ENCODE measurements around the gene SEMA4C.
A peak's percentile ranks its signal among the peaks of the same experiment; 100 is the strongest.

SEMA4C gene

DNA sequence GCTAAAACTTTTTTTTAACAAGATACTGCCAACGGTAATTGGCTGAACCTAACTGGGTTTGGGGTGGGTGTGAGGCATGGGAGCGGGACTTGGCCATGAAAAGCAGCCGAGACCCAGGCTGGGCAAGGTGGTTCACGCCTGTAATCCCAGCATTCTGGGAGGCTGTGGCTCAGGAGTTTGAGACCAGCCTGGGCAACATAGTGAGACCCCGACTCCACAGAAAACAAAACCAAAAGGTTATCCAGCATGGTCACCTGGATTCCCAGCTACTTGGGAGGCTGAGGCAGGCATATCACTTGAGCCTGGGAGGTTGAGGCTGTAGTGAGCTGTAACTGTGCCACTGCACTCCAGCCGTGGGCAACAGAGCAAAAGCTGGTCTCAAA, 11.0 kb upstream of the SEMA4C start:
- DNase-seq, result no peak

- no peak for DNase-seq
These were observed 9.7 kb upstream of the SEMA4C start for GRCh38 chr2:96879545-96880040.

DNA sequence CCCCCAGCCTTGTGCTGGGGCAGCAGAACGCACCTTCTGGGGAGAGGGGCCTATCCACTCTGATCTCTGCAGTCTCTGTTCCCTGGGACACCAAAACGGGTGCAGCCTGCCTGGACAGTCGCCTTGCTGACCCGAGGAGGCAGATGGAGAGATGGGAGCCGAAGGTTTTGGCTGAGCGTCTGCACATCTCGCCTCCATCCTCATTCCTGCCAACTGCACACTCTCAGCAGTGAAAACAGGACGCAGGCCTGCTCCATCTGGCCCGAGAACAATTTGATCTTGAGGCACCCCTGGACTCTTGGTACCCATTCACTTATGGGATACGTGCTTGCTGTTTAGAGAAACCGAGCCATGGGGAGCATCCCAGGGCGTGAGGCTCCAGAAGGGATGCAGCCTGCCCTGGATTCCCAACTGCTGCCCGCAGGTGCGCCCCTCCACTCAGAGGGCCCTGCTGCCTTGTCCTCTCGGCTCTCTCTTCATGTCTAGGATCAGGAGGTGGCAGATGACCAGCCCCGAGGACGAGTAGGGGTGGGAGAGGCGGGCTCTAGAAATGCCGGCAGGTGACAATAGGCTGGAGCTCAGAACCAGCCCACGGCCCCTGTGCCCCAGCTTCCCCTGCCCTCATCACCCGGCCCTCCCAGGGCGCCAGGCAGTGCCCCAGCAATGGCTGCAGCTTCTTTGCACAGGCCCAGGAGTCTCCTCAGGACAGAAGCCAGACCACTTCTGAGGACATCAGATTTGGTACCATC, 9.1 kb upstream of the SEMA4C start:
- no peak for DNase-seq

DNA sequence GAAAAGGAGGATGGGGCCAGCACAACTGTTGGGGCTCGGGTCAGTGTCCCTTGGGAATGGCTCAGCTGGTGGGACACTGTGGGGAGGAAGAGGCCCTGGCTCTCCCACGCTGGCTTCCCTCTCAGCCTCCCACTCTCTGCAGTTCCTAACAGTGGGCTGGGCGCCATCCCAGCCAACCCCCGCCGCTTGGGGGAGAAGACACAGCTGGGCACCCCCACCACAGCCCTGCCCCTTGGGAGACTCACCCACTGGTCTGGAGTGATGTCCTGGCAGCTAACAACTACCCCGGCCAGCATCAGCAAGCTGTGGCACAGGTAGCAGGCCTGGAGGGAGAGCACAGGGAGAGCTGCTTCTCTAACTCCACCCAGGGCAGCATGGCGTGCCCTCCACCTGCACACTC, 8.3 kb upstream of the SEMA4C start:
- no peak for DNase-seq

GRCh38 chr2:96877631-96878092, 7.8 kb upstream of the SEMA4C start:
- DNase-seq, result no peak

DNA sequence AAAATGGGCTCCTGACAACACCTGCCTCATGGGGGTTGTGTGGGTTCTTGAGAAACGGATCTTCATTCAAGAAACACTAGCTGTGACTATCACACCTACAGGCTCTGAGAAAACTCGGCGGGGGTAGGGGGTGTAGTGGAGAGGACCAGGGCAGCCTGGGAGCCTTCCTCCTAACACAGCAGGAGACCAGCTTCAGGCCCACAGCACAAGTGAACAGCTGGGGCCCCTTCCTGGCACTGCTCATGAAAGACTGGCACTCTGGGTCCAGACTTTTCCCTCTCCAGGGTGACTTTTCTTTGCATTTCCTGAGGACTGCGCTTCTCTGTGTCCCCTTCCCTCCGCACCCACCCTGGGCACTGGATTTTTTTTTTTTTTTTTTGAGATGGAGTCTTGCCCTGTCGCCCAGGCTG, 7.2 kb upstream of the SEMA4C start:
- DNase-seq, result no peak

DNA sequence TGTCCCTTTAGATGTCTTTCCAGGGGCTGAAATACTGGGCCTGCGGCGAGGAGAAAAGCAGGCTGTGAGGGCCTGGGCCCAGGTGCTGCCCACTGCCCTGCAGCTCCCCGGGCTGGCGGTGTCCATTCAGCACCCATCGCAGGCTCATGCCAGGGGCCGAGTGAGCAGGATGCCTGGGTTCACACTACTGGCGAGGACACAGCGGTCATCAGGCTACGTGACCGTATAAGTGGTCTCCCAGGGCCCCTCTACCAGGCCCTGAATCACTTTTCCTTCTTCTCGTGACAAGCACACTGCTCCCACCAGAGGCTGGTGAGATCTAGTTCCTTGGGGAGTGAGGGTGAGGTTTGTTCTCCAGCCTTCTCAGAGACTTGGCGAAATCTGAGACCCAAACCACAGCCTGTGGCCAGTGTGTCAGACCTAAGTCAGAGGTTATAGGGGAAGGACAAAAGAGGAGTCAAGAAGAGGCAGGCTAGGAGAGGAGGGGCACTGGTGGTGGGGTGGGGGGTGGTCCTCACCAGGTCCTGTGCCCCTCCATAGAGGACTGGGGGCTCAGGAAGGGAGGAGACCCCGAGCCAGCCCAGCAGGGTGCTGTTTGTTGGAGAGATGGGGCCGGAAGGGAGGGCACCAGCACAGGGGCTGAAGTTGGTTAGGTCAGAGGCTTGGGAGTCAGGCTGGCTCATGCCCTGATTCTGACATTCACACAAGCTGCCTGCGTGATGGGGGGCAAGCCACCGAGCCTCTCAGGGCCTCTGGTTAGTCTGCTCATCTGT, 6.6 kb upstream of the SEMA4C start:
- no peak for DNase-seq

DNA sequence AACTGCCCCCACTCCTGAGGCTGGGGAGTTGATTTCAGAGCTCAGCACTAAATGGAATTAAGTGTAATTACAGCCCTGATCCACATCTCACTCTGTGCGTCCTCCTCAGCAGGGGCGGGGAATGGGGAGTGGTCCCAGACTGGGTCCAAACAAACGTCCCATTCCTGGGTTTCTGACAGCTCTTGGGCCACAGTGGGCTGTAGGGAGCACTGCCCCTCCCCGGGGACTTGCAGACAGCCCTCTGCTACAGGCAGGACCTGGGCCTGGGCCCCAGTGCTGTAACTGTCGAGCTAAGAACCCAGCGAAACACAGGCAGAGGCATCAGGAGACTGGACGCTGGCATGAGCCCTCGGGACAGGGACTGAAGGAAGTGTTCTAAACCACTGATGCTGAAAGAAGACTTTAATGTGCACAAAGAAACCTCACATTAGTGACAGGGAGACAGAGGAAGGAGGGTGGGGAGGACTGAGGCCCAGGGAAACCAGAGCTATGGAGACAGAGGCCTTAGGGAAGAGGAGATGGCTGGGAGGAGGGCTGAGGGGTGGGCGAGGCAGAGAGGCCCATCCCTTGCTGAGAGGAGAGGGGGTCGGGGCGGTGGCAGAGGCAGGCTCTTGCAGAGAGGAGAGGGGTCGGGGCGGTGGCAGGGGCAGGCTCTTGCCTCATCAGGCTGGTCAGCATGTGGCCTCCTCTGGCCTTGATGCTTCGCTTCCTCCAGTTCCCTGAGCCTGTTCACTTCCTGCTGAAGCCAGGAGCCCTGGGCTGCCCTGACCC, 5.8 kb upstream of the SEMA4C start:
- DNase-seq, result no peak

DNA sequence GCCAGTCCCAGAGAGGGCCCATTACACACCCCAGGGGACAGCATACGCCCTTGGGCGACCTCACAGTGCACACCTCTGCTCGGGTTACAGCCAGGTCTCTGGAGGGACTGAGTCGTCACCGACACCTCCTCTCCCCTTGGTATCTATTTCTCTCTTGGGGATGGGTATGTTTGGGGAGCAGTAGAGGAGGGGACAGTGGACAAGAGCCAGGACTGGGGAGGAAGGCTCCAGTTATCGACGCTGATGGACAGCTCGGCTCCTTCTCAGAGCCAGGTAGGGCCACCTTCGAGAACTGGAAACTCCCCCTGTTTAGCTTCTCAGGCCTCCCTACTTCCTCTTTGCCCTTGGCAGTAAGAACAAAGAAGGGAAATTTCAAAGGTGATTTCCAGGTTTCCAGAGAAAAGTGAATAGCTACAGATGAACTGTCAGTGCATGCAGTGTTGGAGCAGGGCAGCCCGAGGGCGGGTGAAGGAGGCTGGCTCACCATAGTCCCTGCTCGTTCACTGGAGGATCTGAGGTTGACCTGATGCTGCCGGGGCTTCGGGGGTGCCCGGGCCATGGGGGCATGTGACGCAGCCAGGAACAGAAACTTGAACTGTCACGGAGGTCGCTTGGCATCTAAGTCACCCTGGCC, 4.4 kb upstream of the SEMA4C start:
- DNase-seq, result no peak

- DNase-seq, result no peak
These were observed 3.8 kb upstream of the SEMA4C start for GRCh38 chr2:96873651-96874096.

DNA sequence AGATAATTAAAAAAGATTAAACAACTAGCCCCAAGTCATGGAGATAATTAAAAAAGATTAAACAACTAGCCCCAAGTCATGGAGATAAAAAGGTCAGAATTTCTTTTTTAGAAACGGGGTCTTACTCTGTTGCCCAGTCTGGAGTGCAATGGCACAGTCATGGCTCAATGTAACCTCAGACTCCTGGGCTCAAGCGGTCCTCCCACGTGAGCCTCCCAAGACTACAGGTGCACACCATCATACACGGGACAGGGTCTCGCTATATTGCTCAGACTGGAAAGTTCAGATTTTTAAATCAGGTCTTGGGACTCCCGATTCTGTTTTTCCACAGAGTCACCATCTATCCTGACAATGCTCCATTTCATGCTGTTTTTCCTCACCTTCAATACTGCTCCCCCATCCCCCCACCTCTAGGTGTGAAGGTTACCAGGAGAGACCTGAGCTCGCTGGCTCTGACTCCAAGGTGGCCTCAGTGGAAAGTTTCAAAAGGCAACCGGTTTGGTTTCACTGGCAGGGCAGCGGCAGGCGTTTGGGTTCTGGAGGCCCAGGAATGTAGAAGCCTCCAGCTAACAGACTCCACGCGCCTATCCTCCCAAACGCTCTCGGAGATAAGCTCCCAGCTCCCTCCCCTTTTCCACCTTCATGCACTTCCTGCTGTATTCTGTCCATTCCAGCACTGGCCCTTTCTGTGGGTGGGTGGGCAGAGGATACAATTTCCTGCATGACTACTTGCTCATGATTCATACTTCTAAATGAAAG, 2.9 kb upstream of the SEMA4C start:
- no peak for DNase-seq

- DNase-seq, result peak; percentile 31
These were observed 861 bp upstream of the SEMA4C start for GRCh38 chr2:96870626-96871255.

DNA sequence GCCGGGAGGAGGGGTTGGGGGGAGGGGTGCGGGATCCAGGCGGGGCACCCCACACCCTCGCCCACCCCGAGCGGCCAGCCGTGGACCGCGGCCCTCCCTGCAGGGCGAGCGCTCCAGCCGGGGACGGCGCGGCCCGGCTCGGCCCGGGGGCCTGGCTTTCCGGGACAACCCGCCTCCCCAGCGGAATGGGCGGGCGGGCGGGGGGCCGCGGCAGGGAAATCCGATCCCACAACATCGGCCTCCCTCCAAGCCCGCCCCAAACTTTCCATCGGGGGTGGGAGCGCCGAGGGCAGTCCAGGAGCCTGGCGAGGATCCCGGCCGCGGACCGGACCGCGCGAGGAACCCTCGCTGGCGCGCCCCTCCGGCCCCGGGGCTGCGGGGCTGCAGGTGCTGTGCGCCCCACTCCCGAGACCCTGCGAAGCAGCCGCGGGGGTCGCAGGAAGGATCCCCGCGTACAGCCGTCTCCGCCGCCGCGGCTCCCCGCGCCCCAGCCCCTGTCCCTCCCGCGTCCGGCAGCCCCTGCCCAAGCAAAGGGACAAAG, 529 bp downstream of the SEMA4C start:
- DNase-seq, result no peak

- DNase-seq, result peak; percentile 53
These were observed 1.2 kb downstream of the SEMA4C start for GRCh38 chr2:96868555-96869280.

DNA sequence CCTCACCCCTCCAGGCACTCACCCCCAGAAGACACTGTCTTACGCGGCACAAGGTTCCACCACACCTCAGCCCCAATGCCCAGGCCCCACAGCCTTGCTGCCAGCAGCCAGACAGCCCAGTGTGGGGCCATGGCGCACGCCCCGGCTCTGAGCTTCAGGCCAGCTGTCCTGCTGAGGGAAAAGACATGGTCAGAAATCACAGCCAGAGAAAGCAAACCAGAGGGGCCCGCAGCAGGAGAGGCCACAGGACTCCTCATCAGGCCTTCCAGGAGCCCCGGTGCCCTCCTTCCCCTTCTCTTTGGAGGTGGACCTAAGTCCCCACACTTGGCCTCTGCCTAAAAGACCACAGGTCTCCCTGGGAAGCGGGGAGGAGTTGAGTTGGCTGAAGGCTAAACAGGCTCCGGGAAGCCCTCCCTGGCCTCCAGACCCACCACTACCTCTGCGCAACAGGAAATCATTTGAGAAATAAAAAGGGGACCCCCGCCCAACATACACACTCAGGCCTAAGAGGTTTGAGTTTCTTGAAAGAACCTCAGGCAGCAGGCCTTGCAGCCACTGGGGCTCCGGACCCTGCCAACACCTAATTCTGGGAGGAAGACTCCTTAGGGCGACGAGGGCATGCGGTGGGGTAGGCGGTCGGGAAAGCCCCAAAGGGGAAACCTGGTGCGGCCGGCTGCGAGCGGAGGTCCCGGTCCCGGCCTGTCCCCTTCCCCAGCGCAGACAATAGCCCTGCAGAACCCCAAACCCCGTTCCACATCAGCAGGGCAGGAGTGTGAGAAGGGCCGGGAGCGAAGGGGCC, 1.9 kb downstream of the SEMA4C start:
- peak; percentile 22 for DNase-seq

DNA sequence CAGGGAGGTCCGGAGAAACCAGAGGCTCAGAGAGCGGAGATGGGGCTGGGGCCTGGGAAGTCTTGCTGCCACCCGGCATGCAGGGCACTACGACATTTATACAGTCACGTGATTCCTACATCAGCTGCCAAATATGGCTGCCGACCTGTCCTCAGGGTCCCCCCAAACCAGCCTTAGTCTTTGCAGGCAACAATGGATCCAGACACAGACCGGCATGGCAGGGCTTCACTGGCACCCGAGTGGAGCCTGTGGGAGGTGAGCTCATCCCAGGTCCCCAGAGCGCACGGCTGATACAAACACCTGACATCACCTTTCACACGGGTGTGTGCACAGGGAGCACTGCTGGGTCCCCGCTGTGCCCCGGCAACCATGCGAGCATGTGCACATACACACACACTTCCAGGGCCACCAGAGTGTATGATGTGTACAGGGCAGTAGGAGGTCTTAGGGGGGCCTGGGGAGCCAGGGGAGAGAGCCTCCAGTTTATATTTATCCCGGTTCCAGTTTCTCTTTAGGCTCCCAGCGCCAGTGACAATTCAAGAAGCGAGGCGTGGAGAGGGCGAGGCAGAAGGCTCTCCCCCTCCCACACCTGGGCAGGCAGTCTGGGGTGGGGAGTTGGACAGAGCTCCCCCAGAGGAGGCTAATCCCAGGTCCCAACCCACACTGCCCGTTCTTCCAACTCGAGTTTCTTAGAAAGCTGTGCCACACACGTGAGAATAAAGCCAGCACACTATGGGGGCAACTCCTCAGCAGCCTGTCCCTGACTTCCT, 2.7 kb downstream of the SEMA4C start:
- DNase-seq, result no peak

DNA sequence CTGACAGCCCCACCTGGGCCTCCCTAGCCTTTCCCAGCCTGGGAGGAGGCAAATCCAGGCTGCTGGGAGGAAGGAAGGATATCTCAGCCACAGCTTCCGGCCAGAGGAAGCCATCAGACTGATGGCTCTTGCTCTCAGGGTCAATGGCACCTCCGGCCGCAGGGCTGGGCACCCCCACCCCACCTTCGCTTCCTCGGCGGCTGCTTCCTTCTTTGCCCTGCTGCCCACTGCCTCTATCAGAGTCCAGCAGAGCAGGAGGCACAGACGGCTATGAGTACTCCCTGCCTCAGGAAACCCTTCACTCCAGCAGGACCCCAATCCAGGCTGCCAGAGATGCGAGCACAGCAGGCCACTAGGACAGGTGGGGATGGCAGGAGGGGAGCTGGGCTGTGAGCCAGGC, 3.3 kb downstream of the SEMA4C start:
- DNase-seq, result no peak

GRCh38 chr2:96866149-96866548, 3.7 kb downstream of the SEMA4C start:
- no peak for DNase-seq

- DNase-seq, result no peak
These were observed 4.2 kb downstream of the SEMA4C start for GRCh38 chr2:96865654-96866053.

Measured in stimulated activated CD4-positive, alpha-beta T cell treated with anti-CD3 and anti-CD28 coated beads, Interleukin-12 subunit alpha, Interleukin-12 subunit beta, amount 100 ng/mL, for 4 hours (primary cell).